PFSK-1 (cell line): Measurements from ENCODE around the gene ACVR1.

Source experiments
- POLR2AphosphoS5 ChIP-seq: IDR thresholded peaks from 2 replicates; pipeline ENCODE4 v1.6.1; 2012; ENCODE audit warnings: low read depth, mild to moderate bottlenecking, control low read depth, low read length, moderate library complexity
- SIN3A ChIP-seq: IDR thresholded peaks from 2 replicates; pipeline ENCODE4 v1.6.1; 2012; ENCODE audit warnings: mild to moderate bottlenecking, low read length, moderate library complexity, borderline replicate concordance; ENCODE audit not compliant: insufficient read depth
- TAF1 ChIP-seq: IDR thresholded peaks from 2 replicates; pipeline ENCODE4 v1.6.1; 2012; ENCODE audit warnings: low read length, control low read depth, borderline replicate concordance; ENCODE audit not compliant: insufficient read depth
- TF ChIP-seq, protein P1 (sequence below), 2 experiments: IDR thresholded peaks; 2 replicates each; pipeline versions ENCODE4 v1.6.1 to v1.8.0; 2011 to 2012; ENCODE audit warnings: low read depth in 2 of 2, low read length in 2 of 2, control low read depth in 1 of 2, inconsistent platforms in 1 of 2, mild to moderate bottlenecking in 1 of 2, moderate library complexity in 1 of 2; ENCODE audit not compliant: insufficient read depth in 1 of 2

DNA sequence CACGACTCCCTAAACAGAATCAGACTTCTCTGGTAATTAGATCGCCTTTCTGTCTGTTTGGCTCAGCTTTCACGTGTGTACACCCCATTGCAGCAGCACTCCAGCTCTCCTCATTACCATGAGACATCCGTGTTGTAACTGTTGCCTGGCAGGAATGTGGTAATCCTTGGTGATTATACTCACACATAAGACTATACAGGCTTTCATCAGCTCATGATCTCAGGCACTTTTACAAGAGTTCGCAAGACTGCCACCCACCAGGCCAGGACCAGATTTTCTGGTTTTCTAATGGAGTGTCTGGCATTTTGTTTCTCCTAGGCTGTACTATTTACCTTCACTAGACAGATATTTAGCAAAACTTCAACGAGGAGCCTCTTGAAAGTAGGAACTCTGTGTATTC is 50.2 kb downstream of the ACVR1 start:
- TF ChIP-seq TAF1 (no peak), POLR2AphosphoS5 (no peak), SIN3A (no peak)
- TF ChIP-seq, protein P1, sequence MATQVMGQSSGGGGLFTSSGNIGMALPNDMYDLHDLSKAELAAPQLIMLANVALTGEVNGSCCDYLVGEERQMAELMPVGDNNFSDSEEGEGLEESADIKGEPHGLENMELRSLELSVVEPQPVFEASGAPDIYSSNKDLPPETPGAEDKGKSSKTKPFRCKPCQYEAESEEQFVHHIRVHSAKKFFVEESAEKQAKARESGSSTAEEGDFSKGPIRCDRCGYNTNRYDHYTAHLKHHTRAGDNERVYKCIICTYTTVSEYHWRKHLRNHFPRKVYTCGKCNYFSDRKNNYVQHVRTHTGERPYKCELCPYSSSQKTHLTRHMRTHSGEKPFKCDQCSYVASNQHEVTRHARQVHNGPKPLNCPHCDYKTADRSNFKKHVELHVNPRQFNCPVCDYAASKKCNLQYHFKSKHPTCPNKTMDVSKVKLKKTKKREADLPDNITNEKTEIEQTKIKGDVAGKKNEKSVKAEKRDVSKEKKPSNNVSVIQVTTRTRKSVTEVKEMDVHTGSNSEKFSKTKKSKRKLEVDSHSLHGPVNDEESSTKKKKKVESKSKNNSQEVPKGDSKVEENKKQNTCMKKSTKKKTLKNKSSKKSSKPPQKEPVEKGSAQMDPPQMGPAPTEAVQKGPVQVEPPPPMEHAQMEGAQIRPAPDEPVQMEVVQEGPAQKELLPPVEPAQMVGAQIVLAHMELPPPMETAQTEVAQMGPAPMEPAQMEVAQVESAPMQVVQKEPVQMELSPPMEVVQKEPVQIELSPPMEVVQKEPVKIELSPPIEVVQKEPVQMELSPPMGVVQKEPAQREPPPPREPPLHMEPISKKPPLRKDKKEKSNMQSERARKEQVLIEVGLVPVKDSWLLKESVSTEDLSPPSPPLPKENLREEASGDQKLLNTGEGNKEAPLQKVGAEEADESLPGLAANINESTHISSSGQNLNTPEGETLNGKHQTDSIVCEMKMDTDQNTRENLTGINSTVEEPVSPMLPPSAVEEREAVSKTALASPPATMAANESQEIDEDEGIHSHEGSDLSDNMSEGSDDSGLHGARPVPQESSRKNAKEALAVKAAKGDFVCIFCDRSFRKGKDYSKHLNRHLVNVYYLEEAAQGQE (IDR thresholded peaks at IDR 0.05; ENCODE audit: insufficient read depth in 1 of 2, low read depth in 2 of 2, low read length in 2 of 2), result no peak
